ENCODE data around the gene SURF1.

The SURF1 gene

DNA sequence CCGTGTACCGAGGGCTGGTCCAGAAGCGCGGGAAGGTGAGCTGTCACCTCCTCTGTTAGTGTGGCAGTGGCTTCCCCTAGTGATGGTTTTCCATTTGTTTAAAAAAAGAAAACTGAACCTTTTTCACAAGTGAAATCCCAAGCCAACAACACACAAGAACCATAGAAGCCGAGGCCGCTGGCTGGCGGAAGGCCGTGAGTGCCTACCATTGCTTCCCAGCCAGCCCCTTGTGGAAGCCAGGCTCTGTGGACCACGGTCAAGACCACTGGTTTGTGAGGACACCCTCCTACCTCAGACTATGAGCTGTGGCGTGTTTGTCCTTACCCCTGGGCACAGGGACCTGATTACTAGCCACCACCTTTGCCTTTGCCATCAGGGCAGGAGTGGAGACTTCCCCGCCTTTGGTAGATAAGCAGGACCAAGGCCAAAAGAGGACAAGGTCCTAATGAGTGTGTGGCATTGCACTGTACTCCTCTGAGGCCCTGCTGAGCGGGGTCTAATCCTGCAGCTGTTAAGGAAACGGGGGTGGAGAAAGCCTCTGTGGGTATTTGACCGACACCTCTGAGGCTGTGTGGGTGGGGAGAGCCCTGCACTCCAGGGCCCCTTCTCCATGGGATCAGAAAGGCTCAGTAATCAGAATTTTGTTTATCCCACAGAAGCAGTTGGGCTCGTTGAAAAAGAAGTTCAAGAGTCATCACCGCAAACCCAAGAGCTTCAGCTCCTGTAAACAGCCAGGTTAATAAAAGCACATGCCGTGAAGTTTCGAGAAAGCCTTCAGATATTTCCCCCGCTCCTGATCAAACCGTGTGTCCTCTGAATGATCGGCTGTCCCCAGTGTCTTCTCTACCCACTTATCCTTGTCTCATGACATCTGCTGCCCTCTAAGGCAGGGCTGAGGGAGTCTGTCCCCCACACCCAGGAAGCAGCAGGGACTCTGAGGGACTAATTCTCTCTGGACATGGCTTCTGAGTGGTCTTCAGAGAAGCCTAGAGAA, 4.4 kb upstream of the SURF1 start:
- DNase-seq, result no peak

DNA sequence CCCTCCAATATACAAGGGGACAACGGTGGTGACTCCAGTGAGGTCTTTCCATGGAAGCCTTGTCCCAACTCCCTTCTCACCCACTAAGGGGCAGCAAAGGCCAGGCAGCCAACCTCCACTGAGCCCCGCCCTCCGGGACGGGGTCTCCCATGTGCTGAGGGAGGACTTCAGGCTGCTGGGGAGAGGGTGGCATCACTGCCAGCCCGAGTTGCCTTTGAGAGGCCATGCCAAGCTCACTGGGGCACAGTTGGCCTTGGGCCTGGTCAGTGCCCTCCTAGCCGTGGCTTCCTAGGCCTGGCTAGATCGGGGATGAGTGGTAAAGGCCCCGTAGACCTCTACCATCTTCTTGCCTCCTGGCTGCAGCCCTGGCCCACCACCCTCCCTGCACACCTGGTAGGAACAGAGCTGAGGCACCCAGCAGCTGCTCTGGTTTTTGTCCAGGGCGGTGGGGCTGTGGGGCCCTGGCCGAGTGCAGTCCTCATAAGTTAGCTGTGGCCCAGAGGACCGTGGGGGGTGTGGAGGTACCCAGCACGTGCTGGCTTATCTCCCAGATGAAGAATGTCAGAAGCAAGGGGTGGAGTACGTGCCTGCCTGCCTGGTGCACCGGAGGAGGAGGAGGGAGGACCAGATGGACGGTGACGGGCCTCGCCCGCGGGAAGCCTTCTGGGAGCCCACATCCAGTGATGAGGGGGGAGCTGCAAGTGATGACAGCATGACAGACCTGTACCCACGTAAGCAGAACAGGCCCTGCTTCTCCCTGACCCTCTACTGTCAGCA, 3.3 kb upstream of the SURF1 start:
- DNase-seq, result peak; percentile 25

DNA sequence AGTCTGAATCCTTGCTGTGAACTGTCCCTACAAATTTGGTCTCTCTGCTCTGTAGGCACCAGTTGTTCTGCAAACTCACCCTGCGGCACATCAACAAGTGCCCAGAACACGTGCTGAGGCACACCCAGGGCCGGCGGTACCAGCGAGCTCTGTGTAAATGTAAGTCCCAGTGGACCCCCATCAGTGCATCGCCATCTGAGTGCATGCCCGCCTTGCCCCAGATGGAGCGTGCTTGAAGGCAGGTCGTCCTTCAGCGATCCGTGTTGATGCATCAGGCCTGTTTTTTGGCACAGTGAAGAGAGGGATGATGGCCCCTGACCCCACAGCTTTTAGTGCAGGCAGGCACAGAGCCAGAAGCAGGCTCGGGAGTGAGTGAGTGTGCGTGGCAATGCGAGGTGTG, 1.4 kb upstream of the SURF1 start:
- DNase-seq, result no peak

DNA sequence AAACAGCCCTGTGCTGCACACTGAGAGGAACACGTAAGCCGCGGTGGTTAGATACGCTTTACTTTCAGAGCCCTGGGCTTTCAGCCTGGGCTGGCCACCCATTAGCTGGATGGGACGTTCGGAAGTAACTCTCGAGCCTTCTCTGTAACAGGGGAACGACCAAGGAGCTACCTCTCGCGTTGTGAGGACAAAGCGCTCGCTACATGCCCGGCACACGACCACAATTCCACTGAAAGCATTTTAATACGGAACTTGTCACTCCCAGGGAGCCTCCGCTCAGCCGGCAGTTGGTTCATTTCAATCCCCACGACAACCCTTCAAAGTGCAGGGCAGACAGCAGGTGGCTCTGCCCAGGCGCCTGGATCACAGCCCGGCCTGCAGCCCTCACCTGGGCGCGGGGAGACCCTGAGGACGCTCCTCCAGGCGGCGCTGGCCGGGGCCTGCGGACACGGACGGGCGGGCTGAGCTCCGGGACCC, 368 bp downstream of the SURF1 start:
- DNase-seq, result peak; percentile 43

DNA sequence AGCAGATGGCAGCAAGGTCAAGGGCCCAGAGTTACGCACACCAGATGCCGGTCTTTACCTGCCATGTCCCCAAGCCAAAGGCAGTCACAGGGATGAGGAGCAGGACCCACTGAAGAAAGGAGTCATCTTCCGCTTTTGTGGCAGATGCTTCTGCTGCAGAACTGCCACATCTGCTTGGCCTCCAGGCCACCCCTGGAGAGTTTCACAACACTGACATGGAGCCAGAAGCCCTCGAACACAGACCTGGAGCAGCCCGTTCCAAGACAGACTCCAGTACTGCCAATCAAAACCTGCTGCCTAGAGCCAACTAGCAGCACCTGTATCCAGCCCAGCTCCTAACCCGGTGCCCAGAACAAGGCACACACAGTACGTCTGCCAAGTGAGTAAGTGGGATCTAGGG, 1.5 kb downstream of the SURF1 start:
- no peak for DNase-seq

DNA sequence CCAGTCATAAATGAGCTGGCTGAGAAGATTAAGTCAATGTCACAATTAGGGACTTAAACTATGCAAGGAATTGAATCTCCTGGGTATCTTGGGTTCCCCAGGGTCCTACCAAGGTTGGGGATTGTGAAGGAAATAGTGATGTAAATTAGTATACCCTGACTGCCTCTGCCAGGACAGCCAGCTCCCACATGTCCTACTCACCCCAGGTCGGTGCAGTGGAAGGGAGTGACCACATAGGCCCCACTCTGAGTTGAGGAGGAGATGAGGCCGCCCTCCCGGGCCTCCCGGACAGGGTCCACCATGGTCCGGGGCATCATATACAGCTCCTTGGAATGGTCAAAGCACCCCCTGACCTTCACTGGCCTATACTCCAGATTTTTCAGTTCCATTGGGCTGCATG, 2.7 kb downstream of the SURF1 start:
- DNase-seq, result no peak

DNA sequence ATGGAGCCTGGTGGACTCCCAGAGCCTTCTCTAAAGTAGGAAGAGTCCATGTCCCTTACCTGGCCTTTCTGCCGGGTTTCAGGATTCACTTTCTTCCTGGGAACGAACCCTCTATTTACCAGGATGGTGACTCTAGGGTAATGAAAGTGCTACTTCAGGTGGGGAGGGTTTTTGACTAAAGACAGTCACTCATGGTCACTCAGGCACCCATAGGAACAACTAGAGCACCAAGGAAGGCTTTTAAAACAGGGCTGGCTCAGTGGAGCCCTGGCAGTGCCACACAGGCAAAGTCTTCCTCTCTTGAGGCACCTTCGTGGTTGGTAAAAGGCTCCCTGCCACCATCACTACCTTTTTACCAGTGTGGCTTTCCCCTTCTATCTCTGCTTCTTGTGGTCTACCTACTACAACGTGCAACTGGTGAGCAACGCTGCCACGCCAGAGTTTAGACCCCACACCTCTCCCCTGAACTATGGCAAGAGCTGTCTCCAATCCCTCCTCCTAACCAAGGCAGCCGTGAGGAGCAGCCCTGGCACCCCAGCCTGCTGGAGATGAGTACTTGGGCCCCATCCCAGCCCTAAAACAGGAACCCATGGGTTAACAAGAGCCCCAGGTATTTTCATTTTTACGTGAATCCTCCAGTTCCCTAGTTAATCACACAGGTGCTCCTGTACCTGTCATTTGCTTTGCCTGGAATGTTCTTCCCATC, 3.5 kb downstream of the SURF1 start:
- no peak for DNase-seq

DNA sequence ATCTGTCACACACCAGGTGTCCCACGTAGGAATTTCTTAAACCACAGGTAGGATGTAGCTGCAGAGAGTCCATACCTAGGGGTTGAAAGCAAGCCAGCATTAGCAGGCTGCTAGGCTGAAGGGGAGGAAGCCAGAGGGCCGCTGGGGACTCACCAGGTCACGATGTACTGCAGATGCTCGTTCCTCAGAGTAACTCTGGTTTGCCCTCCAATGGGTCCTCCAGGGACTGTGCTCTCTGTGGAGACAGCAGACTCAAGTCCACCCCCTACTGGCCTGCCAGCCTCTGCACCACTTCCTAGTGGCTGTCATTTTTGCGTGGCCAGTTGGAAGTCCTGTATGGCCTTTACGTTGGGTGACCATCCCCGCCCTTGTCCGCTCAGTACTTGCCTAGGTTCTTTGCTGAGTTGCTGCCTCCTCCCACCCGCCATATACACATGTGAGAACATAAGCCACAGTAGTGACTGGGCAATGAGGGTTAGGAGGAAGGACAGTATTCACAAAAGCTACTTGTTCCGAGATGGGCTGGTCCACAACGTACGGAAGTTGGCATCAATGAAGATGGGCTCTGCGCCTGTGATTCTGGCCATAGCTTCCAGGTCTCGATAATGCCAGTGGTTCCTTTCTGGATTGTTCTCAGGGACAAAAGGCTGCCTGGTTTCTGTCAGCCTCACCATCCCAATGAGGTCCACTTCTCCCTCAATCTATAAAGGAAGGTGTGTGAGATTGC, 4.2 kb downstream of the SURF1 start:
- peak; percentile 82 for DNase-seq

DNA sequence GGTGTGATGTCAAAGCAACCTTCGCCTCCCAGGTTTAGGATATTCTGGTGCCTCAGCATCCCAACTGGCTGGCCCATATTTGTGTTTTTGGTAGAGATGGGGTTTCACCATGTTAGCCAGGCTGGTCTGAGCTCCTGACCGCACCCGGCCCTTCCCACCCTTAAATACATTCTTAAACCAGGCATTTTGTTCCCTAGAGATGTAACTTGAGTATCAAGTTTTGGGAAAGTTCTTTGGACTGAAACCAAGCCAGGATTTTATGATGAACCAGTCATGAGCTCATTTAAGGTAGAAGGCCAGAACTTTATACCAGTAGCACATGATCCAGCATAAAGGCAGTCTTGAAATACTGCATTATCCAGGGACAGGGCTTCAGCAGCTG, 4.8 kb downstream of the SURF1 start:
- no peak for DNase-seq

DNA sequence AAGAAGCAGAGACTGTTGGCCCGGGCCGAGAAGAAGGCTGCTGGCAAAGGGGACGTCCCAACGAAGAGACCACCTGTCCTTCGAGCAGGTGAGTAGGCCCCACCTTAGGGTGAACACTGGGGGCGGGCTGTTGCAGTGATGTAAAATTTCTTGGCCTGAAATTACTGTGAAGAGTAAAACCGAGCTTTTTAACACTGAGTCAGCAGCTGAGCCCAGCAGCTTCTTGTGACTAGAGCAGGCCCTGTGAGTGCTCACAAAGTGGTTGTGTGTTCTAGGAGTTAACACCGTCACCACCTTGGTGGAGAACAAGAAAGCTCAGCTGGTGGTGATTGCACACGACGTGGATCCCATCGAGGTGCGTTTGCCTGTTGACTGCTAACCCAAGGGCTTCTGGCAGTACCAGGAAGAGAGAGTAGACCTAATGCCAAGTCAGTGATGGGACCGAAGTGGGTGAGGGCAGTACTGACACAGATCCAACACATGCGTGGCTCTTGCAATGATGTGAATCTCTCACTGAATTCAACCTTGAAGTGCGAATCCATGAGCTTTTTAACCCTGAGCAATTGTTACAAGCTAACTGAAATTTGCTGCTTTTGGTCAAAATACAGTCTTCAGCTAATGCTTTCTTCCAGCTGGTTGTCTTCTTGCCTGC, 6.2 kb downstream of the SURF1 start:
- DNase-seq, result no peak

DNA sequence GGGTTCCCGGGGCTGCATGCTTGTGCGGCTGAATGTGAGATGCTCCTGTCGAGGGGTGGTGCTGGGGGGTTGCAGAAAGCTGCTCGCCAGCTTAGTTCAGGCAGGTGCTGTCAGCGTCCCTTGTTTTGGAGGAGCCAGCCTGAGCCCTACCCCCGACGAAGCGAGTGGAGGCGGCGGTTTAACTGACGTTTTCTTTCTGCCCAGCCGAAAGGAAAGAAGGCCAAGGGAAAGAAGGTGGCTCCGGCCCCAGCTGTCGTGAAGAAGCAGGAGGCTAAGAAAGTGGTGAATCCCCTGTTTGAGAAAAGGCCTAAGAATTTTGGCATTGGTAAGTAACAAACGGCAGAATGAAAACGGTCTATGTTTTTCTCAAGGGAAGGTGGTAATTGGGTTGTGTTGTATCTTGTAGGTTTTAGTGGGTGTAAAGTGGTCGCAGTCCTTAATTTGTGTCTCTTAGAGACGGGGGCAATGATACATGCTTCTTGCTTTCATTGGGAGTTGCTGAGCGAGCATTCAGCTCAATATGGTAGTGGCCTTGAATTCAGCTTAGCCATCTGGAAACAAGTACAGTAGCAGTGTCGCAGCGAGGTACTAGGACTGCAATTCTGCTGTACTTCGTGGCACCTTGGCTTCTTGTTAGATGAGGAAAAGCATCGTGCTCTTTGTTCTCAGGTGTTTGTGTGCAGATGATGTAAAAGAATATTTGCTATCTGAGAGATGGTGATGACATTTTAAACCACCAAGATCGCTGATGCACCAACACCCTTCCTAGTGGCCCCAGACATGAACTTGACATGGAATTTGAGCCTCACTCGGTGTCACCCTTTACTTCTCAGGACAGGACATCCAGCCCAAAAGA, 7.3 kb downstream of the SURF1 start:
- no peak for DNase-seq

DNA sequence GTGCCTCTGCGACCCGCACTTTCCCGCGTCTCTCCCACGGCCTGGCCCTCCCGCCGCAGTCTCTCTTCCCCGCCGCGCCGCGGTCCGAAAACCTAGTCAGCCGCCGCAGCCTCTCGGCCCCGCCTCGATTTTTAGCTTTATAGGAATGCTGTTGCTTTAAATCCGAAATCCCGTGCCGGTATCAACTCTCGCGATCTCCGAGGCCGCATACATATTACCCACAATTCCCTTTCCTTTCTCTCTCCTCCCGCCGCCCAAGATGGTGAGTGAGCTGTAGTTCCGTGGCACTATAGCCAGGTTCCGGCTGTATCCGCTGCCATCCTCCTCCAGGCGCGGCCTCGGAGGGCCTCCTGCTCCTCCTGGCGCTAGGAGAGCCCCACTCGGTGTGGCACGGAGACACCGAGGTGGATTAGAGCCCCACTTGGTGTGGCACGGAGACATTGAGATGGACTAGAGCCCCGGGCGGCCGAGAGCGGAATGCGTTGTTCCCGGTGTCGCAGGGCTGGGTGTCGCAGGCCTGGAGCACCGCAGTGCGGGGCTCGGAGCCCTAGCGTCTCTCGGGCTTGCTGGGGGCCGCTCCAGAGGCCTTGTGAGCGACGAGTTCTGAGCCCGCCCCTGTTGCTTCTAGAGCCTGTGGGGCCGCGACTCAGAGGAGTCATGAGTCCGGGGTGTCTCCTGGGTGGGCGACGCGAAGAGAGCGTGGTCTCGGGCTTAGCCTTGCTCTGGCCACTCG, 8.1 kb downstream of the SURF1 start, which contains the start of the genes MED22 and RPL7A:
Gene MED22 (minus strand): TSS at position 147 of the 733 bp plus-strand sequence. CDS start 1,469 bp downstream, outside the sequence.
Gene RPL7A (plus strand): TSS at position 234 of the 733 bp plus-strand sequence. CDS start 26 bp downstream, at position 260.
- DNase-seq, result peak; percentile 97

DNA sequence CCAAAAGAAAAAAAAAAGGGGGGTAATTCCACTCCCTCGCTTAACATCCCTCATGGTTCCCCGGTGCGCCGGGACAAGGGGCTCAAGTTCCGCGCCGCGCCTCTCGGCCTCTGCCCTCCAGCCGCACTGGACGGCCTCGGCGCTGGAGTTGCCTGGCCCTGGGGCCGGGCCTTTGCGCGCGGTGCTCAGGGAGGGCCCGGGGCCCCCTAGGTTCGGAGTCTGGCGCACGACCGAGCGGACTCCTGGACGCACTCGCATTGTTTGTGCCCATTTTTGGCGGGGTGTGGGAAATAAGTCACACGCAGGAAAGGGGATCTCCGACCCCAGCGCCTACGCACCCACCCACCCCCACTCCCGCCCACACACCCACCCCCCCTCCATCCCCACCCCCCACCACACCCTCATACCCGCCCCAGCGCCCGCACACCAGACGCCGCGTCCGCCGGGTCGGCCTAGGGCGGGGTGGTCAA, 8.7 kb downstream of the SURF1 start:
- peak; percentile 67 for DNase-seq

DNA sequence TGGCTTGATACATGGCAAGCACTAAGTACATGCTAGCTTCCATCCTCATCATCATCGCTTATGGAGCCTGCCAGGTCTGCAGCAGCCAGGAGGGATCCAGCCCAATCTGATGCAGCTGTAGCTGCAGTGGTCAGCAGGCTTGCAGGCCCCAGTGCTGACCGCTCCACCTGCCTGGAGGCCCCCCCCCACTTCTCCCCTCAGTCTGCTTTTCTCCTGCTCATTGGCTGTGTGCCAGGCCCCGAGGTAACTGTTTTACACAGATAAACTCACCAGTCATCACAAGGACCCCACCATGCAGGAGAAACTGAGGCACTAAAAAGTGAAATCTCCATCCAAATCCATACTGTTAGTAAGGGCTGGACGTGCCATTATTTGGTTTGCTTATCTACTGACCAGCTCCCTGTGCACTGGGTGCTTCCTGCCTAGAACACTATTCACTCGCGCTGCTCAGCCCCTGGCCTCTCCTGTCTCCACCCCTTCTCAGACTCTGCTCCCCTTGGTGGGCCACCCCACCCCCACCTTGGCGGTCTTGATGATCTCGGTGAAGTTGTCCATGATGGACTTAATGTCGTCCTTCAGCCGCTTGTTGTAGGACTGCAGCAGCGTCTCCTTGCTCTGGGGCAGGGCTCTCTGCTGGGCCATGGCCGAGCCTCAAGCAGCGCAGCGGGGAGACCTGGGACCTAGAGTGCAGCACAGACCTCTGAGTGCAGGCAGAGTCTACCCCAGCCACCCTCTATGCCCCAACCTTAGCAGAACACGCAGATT, 10.1 kb downstream of the SURF1 start:
- DNase-seq, result no peak

DNA sequence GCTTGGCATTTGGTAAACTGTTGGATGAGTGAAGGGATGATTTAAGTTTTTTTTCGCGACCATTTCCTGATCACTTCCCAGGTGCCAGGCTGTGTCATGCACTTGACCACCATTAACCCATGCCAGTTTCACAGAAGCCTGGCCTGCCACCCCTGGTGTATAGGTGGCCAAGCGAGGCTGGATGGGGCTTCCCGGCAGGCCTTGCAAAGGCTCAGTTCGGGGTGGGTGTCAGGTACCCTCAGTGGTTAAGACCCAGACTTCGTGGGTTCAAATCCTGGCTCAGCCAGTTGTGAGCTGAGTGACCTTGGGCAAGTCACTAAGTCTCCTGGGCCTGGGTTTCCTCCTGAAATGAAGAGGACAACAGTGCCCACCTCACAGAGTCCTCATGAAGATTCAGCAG, 10.7 kb downstream of the SURF1 start:
- no peak for DNase-seq

DNA sequence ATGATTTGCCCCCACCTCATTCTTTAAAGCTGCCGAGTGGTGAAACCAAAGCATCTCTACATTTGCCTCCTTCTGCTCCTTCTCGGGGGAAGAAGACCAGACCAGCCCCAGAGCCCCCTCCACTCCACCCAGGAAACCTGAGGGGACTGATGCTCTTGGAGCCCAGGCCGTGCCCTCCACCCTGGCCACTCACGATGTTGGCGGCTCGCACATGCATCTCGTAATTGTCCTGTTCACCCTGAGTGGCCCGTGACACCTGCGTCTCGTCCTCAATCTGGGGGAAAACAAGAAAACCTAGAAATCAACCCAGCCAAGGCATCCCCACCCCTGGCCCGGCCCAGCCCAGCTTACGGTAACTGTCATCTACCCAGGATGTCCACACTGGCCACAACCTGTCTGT, 11.3 kb downstream of the SURF1 start:
- no peak for DNase-seq

DNA sequence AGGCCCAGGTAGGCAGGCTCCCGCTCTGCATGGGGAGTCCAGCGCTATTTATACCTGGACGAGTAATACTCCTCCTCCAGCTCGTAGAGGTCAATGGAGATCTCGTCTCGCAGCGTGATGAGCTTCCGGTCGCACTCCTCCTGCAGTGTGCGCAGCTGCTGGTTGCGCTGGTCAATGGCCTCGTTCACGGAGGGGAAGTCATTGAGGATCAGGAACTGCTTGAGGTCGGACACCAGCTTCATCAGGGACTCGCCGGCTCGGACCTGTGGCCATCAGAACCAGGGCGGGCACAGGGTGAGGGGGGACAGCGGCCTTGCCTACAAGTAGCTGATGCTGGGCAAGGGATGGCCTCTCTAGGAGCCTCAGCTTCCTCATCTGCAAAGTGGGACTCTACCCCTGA, 12.2 kb downstream of the SURF1 start:
- no peak for DNase-seq

DNA sequence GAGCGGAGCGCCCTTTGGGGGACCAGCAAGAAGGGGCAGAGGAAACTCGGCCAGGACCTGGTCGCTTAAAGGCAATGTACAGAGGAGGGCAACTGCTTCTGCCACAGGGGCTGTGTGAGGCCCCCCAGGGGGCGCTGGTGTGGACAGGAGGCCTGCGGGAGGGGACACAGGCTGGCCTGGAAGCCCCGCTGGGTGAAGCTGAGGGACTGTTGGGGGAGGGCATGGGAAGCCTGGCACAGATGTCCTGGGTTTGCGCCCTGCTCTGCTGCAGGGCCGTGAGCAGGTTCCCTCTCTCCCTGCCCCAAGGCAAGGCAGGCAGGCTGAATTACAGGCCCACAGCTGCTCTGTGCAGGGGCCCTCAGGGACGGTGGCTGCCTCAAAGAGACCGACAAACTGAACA, 13.7 kb downstream of the SURF1 start:
- DNase-seq, result no peak

DNA sequence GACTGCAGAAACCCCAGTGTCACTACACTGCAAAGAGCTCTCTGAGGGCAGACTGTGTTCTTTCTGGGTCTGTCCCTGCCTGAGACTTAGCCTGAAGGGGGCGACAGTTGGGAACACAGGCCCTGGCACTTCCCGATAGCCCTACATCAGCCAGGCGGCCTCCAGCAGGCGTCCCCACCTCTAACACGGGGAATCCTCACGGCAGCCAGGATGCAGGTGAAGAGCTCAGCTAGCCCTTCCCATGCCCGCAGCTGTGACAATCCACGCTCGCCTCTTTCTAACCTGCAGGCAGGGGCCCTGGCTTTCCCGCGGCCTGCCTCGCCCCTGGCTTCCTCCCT, 14.2 kb downstream of the SURF1 start:
- DNase-seq, result no peak

All from OCI-M1 (cell line).